Keratinocyte (primary cell): ENCODE measurements around the gene ELAVL1.
"Not testable (repeated sequence)": the region's sequence is repeated elsewhere in the genome, so short reads cannot be mapped to it uniquely, and the experiment has no call there.

Experiments used
- EZH2 ChIP-seq: IDR thresholded peaks from one replicate; pipeline ENCODE4 v1.6.1; 2012; ENCODE audit warnings: inconsistent platforms, mild to moderate bottlenecking, low read length, moderate library complexity
- TF ChIP-seq, protein P1 (sequence below), 3 experiments: IDR thresholded peaks in 1 of 3; conservative IDR thresholded peaks in 1 of 3; optimal IDR thresholded peaks in 1 of 3; 2 replicates in 2 of 3; 3 replicates in 1 of 3; pipeline versions ENCODE3 to v1.5.1; 2011; ENCODE audit warnings: low read length in 3 of 3, mild to moderate bottlenecking in 3 of 3, moderate library complexity in 2 of 3, control low read depth in 1 of 3, inconsistent platforms in 1 of 3; ENCODE audit not compliant: insufficient read depth in 2 of 3; ENCODE audit errors: extremely low read depth in 1 of 3

DNA sequence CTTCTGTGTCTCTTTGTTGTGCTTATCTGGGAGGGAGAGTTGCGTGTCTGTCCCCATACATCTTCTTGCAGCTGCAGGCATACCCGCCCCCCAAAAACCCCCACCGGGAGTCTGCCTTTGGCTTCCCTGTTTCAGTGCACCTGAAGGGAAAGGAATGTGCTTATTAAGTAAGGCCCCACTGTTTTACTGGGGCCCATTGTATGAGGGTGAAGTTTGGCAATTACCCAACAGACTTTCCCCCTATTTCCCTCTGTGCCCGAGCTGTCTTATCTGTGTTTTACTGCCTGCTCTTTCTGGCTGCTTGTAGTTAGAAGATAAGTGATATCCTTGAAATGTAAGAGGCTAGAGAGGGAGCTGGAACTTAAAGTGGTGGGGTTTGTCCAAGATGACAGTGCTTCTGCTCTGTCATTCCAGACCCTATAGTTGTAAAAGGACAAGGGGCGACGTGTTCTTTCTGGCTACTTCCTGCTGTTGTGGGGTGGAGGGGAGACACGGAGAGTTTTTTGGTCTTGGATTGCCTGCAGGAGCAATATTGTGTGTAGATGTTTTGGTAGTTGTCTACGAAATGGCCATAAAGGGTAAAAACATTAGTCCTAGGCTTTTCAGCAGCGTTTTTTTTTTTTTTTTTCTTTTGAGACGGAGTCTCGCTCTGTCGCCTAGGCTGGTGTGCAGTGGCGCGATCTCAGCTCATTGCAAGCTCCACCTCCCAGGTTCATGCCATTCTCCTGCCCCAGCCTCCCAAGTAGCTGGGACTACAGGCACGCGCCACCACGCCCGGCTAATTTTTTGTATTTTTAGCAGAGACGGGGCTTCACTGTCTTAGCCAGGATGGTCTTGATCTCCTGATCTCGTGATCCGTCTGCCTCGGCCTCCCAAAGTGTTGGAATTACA lies 28.1 kb upstream of the ELAVL1 start:
- TF ChIP-seq, protein P1, sequence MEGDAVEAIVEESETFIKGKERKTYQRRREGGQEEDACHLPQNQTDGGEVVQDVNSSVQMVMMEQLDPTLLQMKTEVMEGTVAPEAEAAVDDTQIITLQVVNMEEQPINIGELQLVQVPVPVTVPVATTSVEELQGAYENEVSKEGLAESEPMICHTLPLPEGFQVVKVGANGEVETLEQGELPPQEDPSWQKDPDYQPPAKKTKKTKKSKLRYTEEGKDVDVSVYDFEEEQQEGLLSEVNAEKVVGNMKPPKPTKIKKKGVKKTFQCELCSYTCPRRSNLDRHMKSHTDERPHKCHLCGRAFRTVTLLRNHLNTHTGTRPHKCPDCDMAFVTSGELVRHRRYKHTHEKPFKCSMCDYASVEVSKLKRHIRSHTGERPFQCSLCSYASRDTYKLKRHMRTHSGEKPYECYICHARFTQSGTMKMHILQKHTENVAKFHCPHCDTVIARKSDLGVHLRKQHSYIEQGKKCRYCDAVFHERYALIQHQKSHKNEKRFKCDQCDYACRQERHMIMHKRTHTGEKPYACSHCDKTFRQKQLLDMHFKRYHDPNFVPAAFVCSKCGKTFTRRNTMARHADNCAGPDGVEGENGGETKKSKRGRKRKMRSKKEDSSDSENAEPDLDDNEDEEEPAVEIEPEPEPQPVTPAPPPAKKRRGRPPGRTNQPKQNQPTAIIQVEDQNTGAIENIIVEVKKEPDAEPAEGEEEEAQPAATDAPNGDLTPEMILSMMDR (optimal IDR thresholded peaks at IDR 0.05 in 1 of 3, IDR thresholded peaks at IDR 0.05 in 1 of 3, conservative IDR thresholded peaks at IDR 0.05 in 1 of 3; ENCODE audit: extremely low read depth in 1 of 3, insufficient read depth in 2 of 3, low read length in 3 of 3), result not testable (repeated sequence)
- TF ChIP-seq EZH2, result not testable (repeated sequence)
